K562 (cell line): ENCODE measurements around the gene ARHGAP15.

Source experiments
- CREB1 ChIP-seq, 2 experiments: sonication (generic) in 1 of 2; formaldehyde crosslinking in 1 of 2; IDR thresholded peaks; 2 replicates each; pipeline versions ENCODE4 v1.6.1 to v1.8.0; 2012 to 2022; ENCODE audit warnings: inconsistent platforms in 1 of 2, mild to moderate bottlenecking in 1 of 2, missing genetic modification reagents in 1 of 2, moderate library complexity in 1 of 2
- KLF16 ChIP-seq: IDR thresholded peaks from 2 replicates; pipeline ENCODE4 v1.6.1; 2016; ENCODE audit warnings: antibody characterized with exemption
- RFX1 ChIP-seq: fragments of 450-650 bp; IDR thresholded peaks from 2 replicates; pipeline ENCODE4 v1.6.1; 2016; ENCODE audit warnings: mild to moderate bottlenecking, moderate library complexity
- ZBTB33 ChIP-seq: sonication (generic); formaldehyde crosslinking; IDR thresholded peaks from 2 replicates; pipeline ENCODE4 v1.8.1; 2023; ENCODE audit warnings: mild to moderate bottlenecking, missing genetic modification reagents
- ZNF584 ChIP-seq: fragments of 200-800 bp; sonication (Bioruptor generic); IDR thresholded peaks from 2 replicates; pipeline ENCODE4 v1.6.1; 2016; ENCODE audit warnings: low read depth, mild to moderate bottlenecking, missing genetic modification characterization, missing compliant biosample characterization

- TF ChIP-seq CREB1 (IDR thresholded peaks at IDR 0.05) = no peak
- TF ChIP-seq CREB1 (CRISPR knock-in tag; IDR thresholded peaks at IDR 0.05) = no peak
- TF ChIP-seq ZNF584 (CRISPR knock-in tag) = no peak
- no peak for TF ChIP-seq RFX1
- TF ChIP-seq KLF16 = no peak
- no peak for TF ChIP-seq ZBTB33 (CRISPR knock-in tag)
Observed at GRCh38 chr2:143466391-143466790, 337.2 kb downstream of the ARHGAP15 start.
